OCI-LY7 (cell line): Measurements from ENCODE around the gene HOXD8.

Source experiments
- EZH2phosphoT487 ChIP-seq: fragments of 200-600 bp; sonication (generic); IDR thresholded peaks from 2 replicates; pipeline ENCODE4 v1.6.1; 2018; ENCODE audit warnings: low read depth, borderline replicate concordance, mild to moderate bottlenecking, mixed run types, antibody characterized with exemption, low read length, moderate library complexity, mixed read lengths
- TF ChIP-seq, protein P1 (sequence below): fragments of 200-600 bp; sonication (generic); conservative IDR thresholded peaks from 2 replicates; pipeline ENCODE4 v1.5.1; 2014; ENCODE audit warnings: mild to moderate bottlenecking, antibody characterized with exemption, low read length, moderate library complexity, mixed read lengths

DNA sequence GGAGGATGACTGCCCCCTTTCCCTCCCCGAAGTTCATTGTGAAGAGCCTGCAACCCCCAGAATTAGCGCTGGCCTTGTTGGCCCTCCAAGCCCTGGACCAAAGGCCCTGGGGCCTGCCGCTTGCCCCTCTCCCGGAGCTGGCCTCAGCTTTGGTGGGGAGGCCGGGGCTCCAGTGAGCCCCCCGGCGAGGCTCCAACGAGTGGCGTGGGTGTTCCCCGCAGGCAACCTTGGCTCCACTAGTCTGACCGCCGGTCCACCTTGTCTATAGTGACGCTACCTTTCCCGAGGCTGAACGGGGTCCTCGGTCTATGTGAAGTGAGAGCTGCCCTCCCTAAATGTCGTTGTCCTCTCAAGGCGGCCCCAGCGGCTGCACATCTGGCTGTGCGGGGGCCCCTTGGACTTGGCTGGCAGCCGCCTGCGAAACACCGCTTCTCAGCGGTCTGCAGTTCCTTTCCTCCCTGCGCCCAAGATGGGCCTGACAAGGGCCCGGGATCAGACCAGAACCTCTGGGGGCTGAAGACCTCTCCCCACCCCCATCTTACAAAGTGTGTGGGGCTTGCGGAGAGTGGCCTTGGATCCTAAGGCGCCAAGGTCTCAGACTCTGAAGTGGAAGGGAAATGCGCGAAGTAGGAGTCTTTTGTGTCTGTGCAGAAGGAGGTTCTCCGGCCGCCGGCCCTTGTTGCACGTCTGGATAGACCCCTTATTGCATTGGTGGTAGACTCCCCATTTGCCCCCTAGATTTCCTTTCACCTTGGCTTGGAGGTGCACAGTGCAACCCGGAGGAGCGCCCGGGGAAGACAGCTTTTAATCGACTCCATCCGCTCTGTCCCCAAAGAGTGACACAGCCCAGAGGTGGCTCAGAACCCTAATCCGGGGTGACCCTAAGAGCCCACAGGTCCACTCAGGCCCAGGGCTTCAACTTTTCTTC is 16.9 kb upstream of the HOXD8 start:
- TF ChIP-seq, protein P1, sequence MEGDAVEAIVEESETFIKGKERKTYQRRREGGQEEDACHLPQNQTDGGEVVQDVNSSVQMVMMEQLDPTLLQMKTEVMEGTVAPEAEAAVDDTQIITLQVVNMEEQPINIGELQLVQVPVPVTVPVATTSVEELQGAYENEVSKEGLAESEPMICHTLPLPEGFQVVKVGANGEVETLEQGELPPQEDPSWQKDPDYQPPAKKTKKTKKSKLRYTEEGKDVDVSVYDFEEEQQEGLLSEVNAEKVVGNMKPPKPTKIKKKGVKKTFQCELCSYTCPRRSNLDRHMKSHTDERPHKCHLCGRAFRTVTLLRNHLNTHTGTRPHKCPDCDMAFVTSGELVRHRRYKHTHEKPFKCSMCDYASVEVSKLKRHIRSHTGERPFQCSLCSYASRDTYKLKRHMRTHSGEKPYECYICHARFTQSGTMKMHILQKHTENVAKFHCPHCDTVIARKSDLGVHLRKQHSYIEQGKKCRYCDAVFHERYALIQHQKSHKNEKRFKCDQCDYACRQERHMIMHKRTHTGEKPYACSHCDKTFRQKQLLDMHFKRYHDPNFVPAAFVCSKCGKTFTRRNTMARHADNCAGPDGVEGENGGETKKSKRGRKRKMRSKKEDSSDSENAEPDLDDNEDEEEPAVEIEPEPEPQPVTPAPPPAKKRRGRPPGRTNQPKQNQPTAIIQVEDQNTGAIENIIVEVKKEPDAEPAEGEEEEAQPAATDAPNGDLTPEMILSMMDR: no peak
- TF ChIP-seq EZH2phosphoT487: no peak
